Measurements from ENCODE around the gene ANO2.
"Not testable (repeated sequence)": the region's sequence is repeated elsewhere in the genome, so short reads cannot be mapped to it uniquely, and the experiment has no call there.

Gene ANO2

GRCh38 chr12:5549011-5549410, 396.0 kb downstream of the ANO2 start:
- no peaks in the 10 kb centered on the region for H3K36me3 ChIP-seq (ENCODE audit: insufficient read depth)
- no peak overlapping the region for H3K4me3 ChIP-seq (IDR thresholded peaks at IDR 0.05; ENCODE audit: insufficient read depth, low read depth, low read length)
- no peak overlapping the region for H3K4me2 ChIP-seq
- TF ChIP-seq CTCF (conservative IDR thresholded peaks at IDR 0.05; ENCODE audit: low read depth, low read length) = no peak
- H3K4me1 ChIP-seq (ENCODE audit: low read depth, poor library complexity, severe bottlenecking) = no peaks in the 10 kb centered on the region
- H3K27ac ChIP-seq = no peak overlapping the region
- H3K9ac ChIP-seq = no peak overlapping the region
- no peaks in the 10 kb centered on the region for H4K20me1 ChIP-seq (ENCODE audit: insufficient read depth)
- H2AFZ ChIP-seq (ENCODE audit: low read depth) = no peak overlapping the region
- no peaks in the 10 kb centered on the region for H3K27me3 ChIP-seq (ENCODE audit: insufficient read depth, low read depth)
- H3K79me2 ChIP-seq (ENCODE audit: insufficient read depth, low read depth) = no peaks in the 10 kb centered on the region

- Histone ChIP-seq H3K4me1 (ENCODE audit: low read depth, poor library complexity, severe bottlenecking) (no peaks in the 10 kb centered on the region), H3K27ac (no peak overlapping the region), H3K9ac (no peak overlapping the region), H3K4me2 (no peak overlapping the region), H3K79me2 (ENCODE audit: insufficient read depth, low read depth) (no peaks in the 10 kb centered on the region), H3K27me3 (ENCODE audit: insufficient read depth, low read depth) (no peaks in the 10 kb centered on the region), H4K20me1 (ENCODE audit: insufficient read depth) (no peaks in the 10 kb centered on the region), H3K4me3 (IDR thresholded peaks at IDR 0.05; ENCODE audit: insufficient read depth, low read depth, low read length) (no peak overlapping the region), H2AFZ (ENCODE audit: low read depth) (no peak overlapping the region), H3K36me3 (ENCODE audit: insufficient read depth) (no peaks in the 10 kb centered on the region)
- TF ChIP-seq CTCF (conservative IDR thresholded peaks at IDR 0.05; ENCODE audit: low read depth, low read length) = no peak
These were observed 396.7 kb downstream of the ANO2 start for GRCh38 chr12:5548152-5548943.

GRCh38 chr12:5546616-5547015, 398.4 kb downstream of the ANO2 start:
- no peaks in the 10 kb centered on the region for H3K36me3 ChIP-seq (ENCODE audit: insufficient read depth)
- no peaks in the 10 kb centered on the region for H3K27me3 ChIP-seq (ENCODE audit: insufficient read depth, low read depth)
- no peaks in the 10 kb centered on the region for H4K20me1 ChIP-seq (ENCODE audit: insufficient read depth)
- H3K27ac ChIP-seq = no peak overlapping the region
- H3K4me2 ChIP-seq = no peak overlapping the region
- no peak overlapping the region for H3K9ac ChIP-seq
- TF ChIP-seq CTCF (conservative IDR thresholded peaks at IDR 0.05; ENCODE audit: low read depth, low read length) = no peak
- H3K4me1 ChIP-seq (ENCODE audit: low read depth, poor library complexity, severe bottlenecking) = no peaks in the 10 kb centered on the region
- no peak overlapping the region for H2AFZ ChIP-seq (ENCODE audit: low read depth)
- H3K4me3 ChIP-seq (IDR thresholded peaks at IDR 0.05; ENCODE audit: insufficient read depth, low read depth, low read length) = no peak overlapping the region
- H3K79me2 ChIP-seq (ENCODE audit: insufficient read depth, low read depth) = no peaks in the 10 kb centered on the region

- Histone ChIP-seq H3K79me2 (ENCODE audit: insufficient read depth, low read depth) (no peaks in the 10 kb centered on the region), H3K9ac (no peak overlapping the region), H3K27me3 (ENCODE audit: insufficient read depth, low read depth) (no peaks in the 10 kb centered on the region), H3K4me1 (ENCODE audit: low read depth, poor library complexity, severe bottlenecking) (no peaks in the 10 kb centered on the region), H3K4me2 (no peak overlapping the region), H3K27ac (no peak overlapping the region), H4K20me1 (ENCODE audit: insufficient read depth) (no peaks in the 10 kb centered on the region), H3K36me3 (ENCODE audit: insufficient read depth) (no peaks in the 10 kb centered on the region), H3K4me3 (IDR thresholded peaks at IDR 0.05; ENCODE audit: insufficient read depth, low read depth, low read length) (no peak overlapping the region), H2AFZ (ENCODE audit: low read depth) (no peak overlapping the region)
- TF ChIP-seq CTCF (conservative IDR thresholded peaks at IDR 0.05; ENCODE audit: low read depth, low read length) = no peak
These were observed 407.3 kb downstream of the ANO2 start for GRCh38 chr12:5537771-5538170.

GRCh38 chr12:5537026-5537615, 407.9 kb downstream of the ANO2 start:
- not testable (repeated sequence) for H3K79me2 ChIP-seq (ENCODE audit: insufficient read depth, low read depth); H3K9ac ChIP-seq; H3K27ac ChIP-seq; H2AFZ ChIP-seq (ENCODE audit: low read depth); H3K4me1 ChIP-seq (ENCODE audit: low read depth, poor library complexity, severe bottlenecking); H4K20me1 ChIP-seq (ENCODE audit: insufficient read depth); H3K4me3 ChIP-seq (IDR thresholded peaks at IDR 0.05; ENCODE audit: insufficient read depth, low read depth, low read length); H3K36me3 ChIP-seq (ENCODE audit: insufficient read depth); H3K4me2 ChIP-seq; H3K27me3 ChIP-seq (ENCODE audit: insufficient read depth, low read depth)
